HepG2 (cell line): Measurements from ENCODE around the gene ECSIT. TPM values are rescaled to one million over a fixed set of nuclear protein-coding genes. Genes with fewer than 3 reads are reported as not detected.

ENCODE experiments used
- ASH2L ChIP-seq: fragments of 300-600, 200-600 bp; sonication (generic); IDR thresholded peaks from 2 replicates; pipeline ENCODE4 v1.7.0; 2017; ENCODE audit warnings: low read depth, mild to moderate bottlenecking, moderate library complexity, mixed read lengths, low read length; ENCODE audit not compliant: insufficient read length
- BCL6 ChIP-seq: IDR thresholded peaks from 2 replicates; pipeline ENCODE4 v1.6.1; 2016; ENCODE audit warnings: missing genetic modification reagents, missing compliant biosample characterization
- EHMT2 ChIP-seq: fragments of 200-600 bp; sonication (generic); IDR thresholded peaks from 2 replicates; pipeline ENCODE4 v1.7.0; 2017; ENCODE audit warnings: antibody characterized with exemption, low read depth, low read length, borderline replicate concordance
- KLF6 ChIP-seq: IDR thresholded peaks from 2 replicates; pipeline ENCODE4 v1.8.0; 2016; ENCODE audit warnings: missing biosample characterization, missing genetic modification reagents
- MTA1 ChIP-seq: sonication (generic); formaldehyde crosslinking; IDR thresholded peaks from 2 replicates; pipeline ENCODE4 v1.4.0; 2020; ENCODE audit warnings: missing genetic modification reagents, mild to moderate bottlenecking, borderline replicate concordance
- SP4 ChIP-seq: sonication (generic); formaldehyde crosslinking; IDR thresholded peaks from 2 replicates; pipeline ENCODE4 v1.8.1; 2023; ENCODE audit warnings: mild to moderate bottlenecking, missing genetic modification reagents
- TBL1XR1 ChIP-seq: fragments of 150-350 bp; IDR thresholded peaks from 2 replicates; pipeline ENCODE4 v1.6.1; 2014; ENCODE audit warnings: borderline replicate concordance, low read length; ENCODE audit not compliant: partially characterized antibody
- ZBTB2 ChIP-seq: sonication (generic); formaldehyde crosslinking; IDR thresholded peaks from 2 replicates; pipeline ENCODE4 v1.8.0; 2022; ENCODE audit warnings: low read depth, missing genetic modification reagents
- ZFP41 ChIP-seq: sonication (generic); formaldehyde crosslinking; IDR thresholded peaks from 2 replicates; pipeline ENCODE4 v1.4.0; 2020; ENCODE audit warnings: mild to moderate bottlenecking, missing genetic modification reagents, borderline replicate concordance
- ZNF432 ChIP-seq: sonication (generic); formaldehyde crosslinking; IDR thresholded peaks from 2 replicates; pipeline ENCODE4 v1.5.0; 2020; ENCODE audit warnings: missing genetic modification reagents, mild to moderate bottlenecking, borderline replicate concordance
- ZNF557 ChIP-seq: sonication (generic); formaldehyde crosslinking; IDR thresholded peaks from 2 replicates; pipeline ENCODE4 v1.4.0; 2020; ENCODE audit warnings: missing genetic modification reagents
- ZNF589 ChIP-seq: sonication (generic); formaldehyde crosslinking; conservative IDR thresholded peaks from 2 replicates; pipeline ENCODE4 v1.8.0; 2022; ENCODE audit warnings: mild to moderate bottlenecking, moderate library complexity, missing genetic modification reagents
- ZNF646 ChIP-seq: sonication (generic); formaldehyde crosslinking; IDR thresholded peaks from 2 replicates; pipeline ENCODE4 v1.9.0; 2021; ENCODE audit warnings: mild to moderate bottlenecking, missing genetic modification reagents
- ZNF687 ChIP-seq: sonication (generic); formaldehyde crosslinking; IDR thresholded peaks from 2 replicates; pipeline ENCODE4 v1.5.1; 2020; ENCODE audit warnings: mild to moderate bottlenecking, missing genetic modification reagents, moderate library complexity
- ZNF737 ChIP-seq: sonication (generic); formaldehyde crosslinking; IDR thresholded peaks from 2 replicates; pipeline ENCODE4 v1.5.0; 2020; ENCODE audit warnings: missing genetic modification reagents, mild to moderate bottlenecking, borderline replicate concordance
- polyA plus RNA-seq, 8 experiments: library from polyadenylated mRNA; depleted of rRNA in 3 of 8; stranded (reverse) in 7 of 8; unstranded in 1 of 8; fragments of >200 nt; fragmentation: Illumina TruSeq in 4 of 8; extraction: Trizol in 4 of 8; gene quantifications; 2 replicates each; pipeline versions ENCODE4 v1.2.1 to v1.2.3, GENCODE V29; 2011 to 2016; ENCODE audit warnings: low read depth in 4 of 8, missing spikeins in 1 of 8, mixed read lengths in 1 of 8; ENCODE audit not compliant: insufficient read depth in 1 of 8
- total RNA-seq, 5 experiments: library from RNA; depleted of rRNA; stranded (reverse); fragments of >200 nt; fragmentation: Illumina TruSeq; extraction: Trizol; gene quantifications; 2 replicates each; pipeline ENCODE4 v1.2.3, GENCODE V29; 2016; ENCODE audit warnings: low read depth in 1 of 5

ECSIT gene
- total and polyA plus RNA-seq, 2 of the 13 experiments (the other 11 are each of a cell fraction or from before 2014, with no cell fraction given): 36.4 to 62.3 TPM

- TF ChIP-seq BCL6 (CRISPR knock-in tag) (peak; percentile 38; the same call in 1 of the 2 replicates), MTA1 (peak; percentile 72; the same call in 1 of the 2 replicates), KLF6 (CRISPR knock-in tag) (0 out of 2 replicates have a peak, but pooled peaks have one; percentile 27), ZNF432 (CRISPR knock-in tag) (no peak), ZFP41 (CRISPR knock-in tag) (0 out of 2 replicates have a peak, but pooled peaks have one; percentile 10), ZNF557 (CRISPR knock-in tag) (no peak), TBL1XR1 (peak; percentile 22), SP4 (CRISPR knock-in tag) (peak; percentile 81), ASH2L (peak; percentile 96), ZNF589 (peak; percentile 54; the same call in 1 of the 2 replicates), ZNF737 (CRISPR knock-in tag) (no peak), ZNF687 (CRISPR knock-in tag) (peak; percentile 88), ZNF646 (CRISPR knock-in tag) (no peak), EHMT2 (0 out of 2 replicates have a peak, but pooled peaks have one; percentile 70), ZBTB2 (0 out of 2 replicates have a peak, but pooled peaks have one; percentile 37)
Measured at GRCh38 chr19:11528551-11529341, at the start of gene ECSIT (continued).
